Thyroid gland (tissue), 4 donors: ENCODE measurements around the gene HAVCR1. TPM values are rescaled to one million over a fixed set of nuclear protein-coding genes. Genes with fewer than 3 reads are reported as not detected.

Experiments used
- DNase-seq, 2 donors: peaks; one replicate each; pipeline ENCODE4 v3.0.0-alpha.2; 2019
- H3K27ac ChIP-seq, 3 donors: fragments of 200-600 bp; sonication (generic); 1 replicate in 2 of 3; 2 replicates in 1 of 3; pipeline ENCODE4 v1.5.1; 2016 to 2019; ENCODE audit warnings: mild to moderate bottlenecking in 1 of 3, moderate library complexity in 1 of 3
- H3K27me3 ChIP-seq: fragments of 200-600 bp; sonication (generic); one replicate; pipeline ENCODE4 v1.5.1; 2019
- H3K36me3 ChIP-seq, 2 donors: fragments of 200-600 bp; sonication (generic); one replicate each; pipeline ENCODE4 v1.5.1; 2016 to 2019
- H3K4me1 ChIP-seq, 2 donors: fragments of 200-600 bp; sonication (generic); one replicate each; pipeline ENCODE4 v1.5.1; 2017 to 2019
- H3K4me3 ChIP-seq, 3 donors: fragments of 200-600 bp; sonication (generic); replicated peaks in 1 of 3; 1 replicate in 2 of 3; 2 replicates in 1 of 3; pipeline ENCODE4 v1.5.1; 2016; ENCODE audit warnings: mild to moderate bottlenecking in 1 of 3
- H3K9me3 ChIP-seq: fragments of 200-600 bp; sonication (generic); one replicate; pipeline ENCODE4 v1.5.1; 2017
- CTCF ChIP-seq, 6 experiments: fragments of 200-600 bp in 3 of 6; fragments of 450-650 bp in 3 of 6; sonication (generic) in 3 of 6; IDR thresholded peaks; one replicate each; pipeline ENCODE4 v1.5.1; 2016 to 2019; ENCODE audit warnings: antibody characterized with exemption in 6 of 6, mild to moderate bottlenecking in 2 of 6, inconsistent platforms in 1 of 6, moderate library complexity in 1 of 6
- POLR2A ChIP-seq, 2 donors: fragments of 450-650 bp; IDR thresholded peaks; one replicate each; pipeline ENCODE4 v1.6.1; 2017; ENCODE audit warnings: antibody characterized with exemption in 2 of 2, mild to moderate bottlenecking in 2 of 2, moderate library complexity in 1 of 2
- WGBS, 2 donors: methylation state at CpG; one replicate each; pipeline ENCODE4 v1.1.5; 2017; 5-methylcytosine and 5-hydroxymethylcytosine counted together
- intact Hi-C: fragments of 100-400 bp; cut with DNase I; formaldehyde crosslinking; loops from one replicate; pipeline ENCODE4 v1.15.1; 2023
- total RNA-seq, 4 donors: library from RNA; depleted of rRNA; stranded (reverse); fragments of >200 nt; gene quantifications; one replicate each; pipeline ENCODE4 v1.2.3, GENCODE V29; 2016

HAVCR1 gene
- total RNA-seq, 4 donors from 2014 or later = 0.40 TPM; not detected in 3

GRCh38 chr5:156991714-156992113, 67.2 kb downstream of the HAVCR1 start:
- 81% methylated on average over 4 of the region's 4 CpGs for WGBS, 2 donors
- no peak overlapping the region for H3K27ac ChIP-seq
- no peaks in the 10 kb centered on the region for H3K4me1 ChIP-seq
- H3K36me3 ChIP-seq = no peaks in the 10 kb centered on the region
- H3K27me3 ChIP-seq = no peaks in the 10 kb centered on the region
- no peaks in the 10 kb centered on the region for H3K9me3 ChIP-seq
- TF ChIP-seq CTCF (IDR thresholded peaks at IDR 0.05) (no peak), POLR2A (IDR thresholded peaks at IDR 0.05) (no peak)
- intact Hi-C loops = no loop called here
- no peak overlapping the region for H3K4me3 ChIP-seq
- no peak for DNase-seq

- intact Hi-C loops = no loop called here
- no peak for DNase-seq
- Histone ChIP-seq H3K36me3 (no peaks in the 10 kb centered on the region), H3K4me1 (no peaks in the 10 kb centered on the region), H3K27ac (no peak overlapping the region), H3K9me3 (no peaks in the 10 kb centered on the region), H3K4me3 (no peak overlapping the region), H3K27me3 (no peaks in the 10 kb centered on the region)
- TF ChIP-seq POLR2A (IDR thresholded peaks at IDR 0.05) (no peak), CTCF (IDR thresholded peaks at IDR 0.05) (no peak)
- 93 to 94% methylated on average over 7 to 9 of the region's 9 CpGs for WGBS, 2 donors
Measured at GRCh38 chr5:156984064-156984463, 74.9 kb downstream of the HAVCR1 start.

GRCh38 chr5:156981481-156981880, 77.4 kb downstream of the HAVCR1 start:
- no peaks in the 10 kb centered on the region for H3K27me3 ChIP-seq
- H3K4me1 ChIP-seq = no peaks in the 10 kb centered on the region
- H3K9me3 ChIP-seq = no peaks in the 10 kb centered on the region
- no peak for DNase-seq
- H3K27ac ChIP-seq = no peak overlapping the region
- TF ChIP-seq POLR2A (IDR thresholded peaks at IDR 0.05) = no peak
- no peak for TF ChIP-seq CTCF (IDR thresholded peaks at IDR 0.05)
- no peaks in the 10 kb centered on the region for H3K36me3 ChIP-seq
- H3K4me3 ChIP-seq = no peak overlapping the region
- intact Hi-C loops = no loop called here

Other genes with a start within 250 kb of the HAVCR1 start
- not detected for gene PPP1R2B, start 208.8 kb downstream of the HAVCR1 start, total RNA-seq
- 1 to 10 TPM; 2.4 to 4.5 (median 3.0) TPM for gene TIMD4, start 95.9 kb downstream of the HAVCR1 start, total RNA-seq
- 1 to 10 TPM; 2.2 to 7.3 (median 3.5) TPM for gene HAVCR2, start 49.9 kb upstream of the HAVCR1 start, total RNA-seq
- gene MED7, start 83.7 kb upstream of the HAVCR1 start, total RNA-seq = 10 to 100 TPM; 12.9 to 19.8 (median 15.0) TPM
- gene GARIN3, start 107.1 kb upstream of the HAVCR1 start, total RNA-seq = not detected
- 1 to 10 TPM; 1.7 to 3.6 (median 3.0) TPM for gene ITK, start 121.7 kb upstream of the HAVCR1 start, total RNA-seq
- gene CYFIP2, start 207.0 kb upstream of the HAVCR1 start, total RNA-seq = 10 to 100 TPM; 18.3 to 73.5 (median 34.6) TPM